ENCODE measurements around the gene SHISA5. TPM values are rescaled to one million over a fixed set of nuclear protein-coding genes. Genes with fewer than 3 reads are reported as not detected.

SHISA5 gene
- total and polyA plus RNA-seq, 10 of the 15 experiments (the other 5 are each of a cell fraction or from before 2014, with no cell fraction given) = 17.1 to 148 (median 67.3) TPM

GRCh38 chr3:48426401-48426909, 77.5 kb downstream of the SHISA5 start:
- no peaks in the 10 kb centered on the region for H3K36me3 ChIP-seq (ENCODE audit: control insufficient read depth in 2 of 2, insufficient read depth in 2 of 2, low read length in 1 of 2)
- peaks cover 16% of the 10 kb centered on the region for H3K4me1 ChIP-seq (ENCODE audit: control insufficient read depth, insufficient read depth, low read length)
- in situ Hi-C loops (cut with MboI) = no loop called here
- ChIA-PET SMC1A (ENCODE audit: uncharacterized antibody, unreplicated experiment) (interaction anchor here (1.2 to 1.6 kb wide), 2 partner anchors 9 to 26 kb away, joined by 7 read pairs; no protein-coding TSS in a partner anchor), CTCF (interaction anchor here (1.6 to 2.9 kb wide), 2 partner anchors 10 to 25 kb away, joined by 7 to 25 read pairs; no protein-coding TSS in a partner anchor), RAD21 (ENCODE audit: unreplicated experiment) (interaction anchor here (1.2 to 3.9 kb wide), 2 partner anchors 9 to 25 kb away, joined by 7 to 16 read pairs; no protein-coding TSS in a partner anchor), POLR2A (interaction anchor here (1.1 kb wide), 1 partner anchor 9 kb away, joined by 4 read pairs; no protein-coding TSS in a partner anchor)
- no peaks in the 10 kb centered on the region for H3K27me3 ChIP-seq (replicated peaks in 1 of 2; ENCODE audit: control insufficient read depth in 2 of 2, insufficient read depth in 2 of 2, low read length in 1 of 2)
- TF ChIP-seq ZBED1 (IDR thresholded peaks at IDR 0.05; ENCODE audit: borderline replicate concordance) (no peak), MYC (IDR thresholded peaks at IDR 0.05; ENCODE audit: insufficient read depth, insufficient read length, insufficient replicate concordance, low read length, severe bottlenecking) (no peak), ZBTB33 (IDR thresholded peaks at IDR 0.05) (no peak), TARDBP (IDR thresholded peaks at IDR 0.05; ENCODE audit: borderline replicate concordance) (no peak), PAX8 (IDR thresholded peaks at IDR 0.05) (no peak), SIN3A (IDR thresholded peaks at IDR 0.05; ENCODE audit: low read depth, low read length) (no peak), ZNF217 (IDR thresholded peaks at IDR 0.05) (no peak), CREM (IDR thresholded peaks at IDR 0.05; ENCODE audit: low read depth) (no peak), IRF4 (IDR thresholded peaks at IDR 0.05; ENCODE audit: low read depth, low read length) (no peak), ZSCAN29 (IDR thresholded peaks at IDR 0.05) (no peak), IKZF2 (IDR thresholded peaks at IDR 0.05) (no peak), KLF5 (IDR thresholded peaks at IDR 0.05; ENCODE audit: partially characterized antibody) (no peak), TCF3 (IDR thresholded peaks at IDR 0.05; ENCODE audit: borderline replicate concordance, insufficient read depth, low read depth, low read length) (no peak), NFXL1 (IDR thresholded peaks at IDR 0.05; ENCODE audit: borderline replicate concordance) (no peak), TCF12 (IDR thresholded peaks at IDR 0.05; ENCODE audit: low read depth, low read length) (no peak), CHD4 (IDR thresholded peaks at IDR 0.05) (no peak), ZNF207 (IDR thresholded peaks at IDR 0.05; ENCODE audit: borderline replicate concordance) (no peak), MEF2B (IDR thresholded peaks at IDR 0.05; ENCODE audit: partially characterized antibody, poor library complexity, severe bottlenecking) (no peak), EGR1 (IDR thresholded peaks at IDR 0.05; ENCODE audit: borderline replicate concordance in 1 of 2, low read depth in 2 of 2, low read length in 2 of 2) (no peak)
- H3K4me3 ChIP-seq = no peak overlapping the region
- no TSS peak for BruUV-seq (replicated peaks)
- ATAC-seq (no peak), FAIRE-seq (no peak), DNase-seq (ENCODE audit: low read depth, low spot score) (no peak)
- H3K9ac ChIP-seq (ENCODE audit: control insufficient read depth, insufficient read depth, low read length) = peak overlapping the region; percentile 16; the same call in 1 of the 2 replicates
- H4K20me1 ChIP-seq (ENCODE audit: control insufficient read depth, insufficient read depth) = no peaks in the 10 kb centered on the region
- no peak overlapping the region for H2AFZ ChIP-seq (ENCODE audit: control insufficient read depth, low read depth, low read length)
- H3K27ac ChIP-seq (ENCODE audit: control insufficient read depth, insufficient read depth) = no peak overlapping the region
- intact Hi-C loops (cut with micrococcal nuclease; ENCODE audit: unreplicated experiment) = no loop called here
- H3K4me2 ChIP-seq (ENCODE audit: control insufficient read depth, insufficient read depth) = peak overlapping the region; percentile 42; the same call in 1 of the 2 replicates
- H3K79me2 ChIP-seq (ENCODE audit: control insufficient read depth, insufficient read depth, low read length) = no peaks in the 10 kb centered on the region
- 22% methylated on average over 11 of the region's 11 CpGs for WGBS (ENCODE audit: insufficient coverage, insufficient replicate concordance, low lambda C conversion rate, missing lambda C conversion rate)
- H3K9me3 ChIP-seq (replicated peaks; ENCODE audit: control insufficient read depth, insufficient read depth, low read length) = no peaks in the 10 kb centered on the region
